GM23248 (cell line): ENCODE data around the gene RRBP1.

Experiments
- EZH2 ChIP-seq: fragments of 200-600 bp; sonication (generic); IDR thresholded peaks from 2 replicates; pipeline ENCODE4 v1.6.1; 2018; ENCODE audit warnings: antibody characterized with exemption, mild to moderate bottlenecking; ENCODE audit not compliant: insufficient read depth, poor library complexity, severe bottlenecking
- EZH2phosphoT487 ChIP-seq: fragments of 200-600 bp; sonication (generic); IDR thresholded peaks from 2 replicates; pipeline ENCODE4 v1.6.1; 2018; ENCODE audit warnings: antibody characterized with exemption, moderate library complexity, mild to moderate bottlenecking, low read depth; ENCODE audit not compliant: insufficient read depth

- TF ChIP-seq EZH2: no peak
- TF ChIP-seq EZH2phosphoT487: no peak
Observed at GRCh38 chr20:17608701-17609497, 73.1 kb downstream of the RRBP1 start.
